MCF 10A (cell line): ENCODE results near the gene NUDT22. TPM values are rescaled to one million over a fixed set of nuclear protein-coding genes. Genes with fewer than 3 reads are reported as not detected.
A peak's percentile ranks its signal among the peaks of the same experiment; 100 is the strongest.

ENCODE experiments used
- BruUV-seq: library from RNA; stranded (reverse); fragments of 400-500 nt; replicated peaks from 2 replicates; lab custom pipeline; 2021; lab: Mats Ljungman, UMichigan
- CTCF ChIA-PET: fragments of 300-600 bp; sonication (Branson Sonifier 250); formaldehyde crosslinking; extraction: SDS; loops from one replicate; lab custom pipeline; 2021; ENCODE audit warnings: antibody characterized with exemption, inconsistent platforms; lab: Yijun Ruan, JAX
- POLR2A ChIA-PET: fragments of 300-600, 350-650 bp; sonication (Branson Sonifier 250); formaldehyde crosslinking; extraction: SDS; loops from one replicate; lab custom pipeline; 2020; ENCODE audit warnings: antibody characterized with exemption, inconsistent platforms; lab: Yijun Ruan, JAX
- DNase-seq: peaks from one replicate; pipeline ENCODE4 v3.0.0-alpha.2; 2018; ENCODE audit not compliant: unreplicated experiment
- H3K27ac Mint-ChIP-seq: one replicate; pipeline ENCODE4 v1.8.0; 2022; ENCODE audit warnings: mild to moderate bottlenecking, low read depth, mixed read lengths; ENCODE audit not compliant: unreplicated experiment
- H3K27me3 Mint-ChIP-seq: one replicate; pipeline ENCODE4 v1.8.0; 2022; ENCODE audit warnings: mixed read lengths; ENCODE audit not compliant: insufficient read depth, unreplicated experiment
- H3K36me3 Mint-ChIP-seq: one replicate; pipeline ENCODE4 v1.8.0; 2022; ENCODE audit warnings: mild to moderate bottlenecking, moderate library complexity, mixed read lengths; ENCODE audit not compliant: insufficient read depth, unreplicated experiment
- H3K4me1 Mint-ChIP-seq: one replicate; pipeline ENCODE4 v1.8.0; 2022; ENCODE audit warnings: mixed read lengths; ENCODE audit not compliant: insufficient read depth, unreplicated experiment
- H3K4me3 Mint-ChIP-seq: one replicate; pipeline ENCODE4 v1.8.0; 2022; ENCODE audit warnings: mild to moderate bottlenecking, moderate library complexity, mixed read lengths; ENCODE audit not compliant: unreplicated experiment
- H3K9me3 Mint-ChIP-seq: one replicate; pipeline ENCODE4 v1.8.0; 2022; ENCODE audit warnings: mixed read lengths; ENCODE audit not compliant: unreplicated experiment
- intact Hi-C: fragments of 100-400 bp; cut with micrococcal nuclease; formaldehyde crosslinking; loops from 2 replicates; pipeline ENCODE4 v1.14.1; 2022
- total RNA-seq: library from RNA; stranded (reverse); gene quantifications from 2 replicates; pipeline ENCODE4 v1.2.3, GENCODE V29; 2022
- TF ChIP-seq, protein P1 (sequence below): fragments of 200-600 bp; IDR thresholded peaks from one replicate; pipeline ENCODE4 v1.8.0; 2022; ENCODE audit warnings: antibody characterized with exemption, mild to moderate bottlenecking; ENCODE audit not compliant: unreplicated experiment

NUDT22 gene
- total RNA-seq, 1 experiment from 2014 or later = 51.0 TPM

DNA sequence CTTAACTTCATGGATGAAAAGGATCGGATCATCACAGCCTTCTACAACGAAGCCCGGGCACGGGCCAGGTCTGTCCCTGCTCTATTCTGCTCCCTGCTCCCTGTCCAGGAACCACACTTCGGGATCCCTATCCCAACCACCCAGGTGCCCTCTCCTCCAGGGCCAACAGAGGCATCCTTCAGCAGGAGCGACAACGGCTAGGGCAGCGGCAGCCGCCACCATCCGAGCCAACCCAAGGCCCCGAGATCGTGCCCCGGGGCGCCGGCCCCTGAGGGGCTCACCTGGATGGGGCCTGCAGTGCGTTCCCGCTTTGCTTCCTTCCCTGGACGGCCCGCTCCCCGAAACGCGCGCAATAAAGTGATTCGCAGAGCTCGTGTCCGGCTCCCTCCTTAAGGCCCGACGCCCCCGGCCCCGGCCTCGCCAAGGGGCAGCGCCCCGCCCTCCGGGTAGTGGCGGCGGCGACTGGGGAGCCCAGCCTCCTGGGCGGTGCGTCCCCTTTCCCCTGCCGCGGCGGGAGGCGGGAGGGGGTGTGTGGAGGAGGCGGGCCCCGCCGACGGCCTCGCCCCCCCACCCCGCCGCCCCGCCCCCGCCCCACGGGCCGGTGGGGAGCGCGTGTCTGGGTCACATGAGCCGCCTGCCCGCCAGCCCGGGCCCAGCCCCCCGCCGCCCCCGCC is 8.0 kb downstream of the NUDT22 start, which contains the start of gene VEGFB:
Gene VEGFB (plus strand): TSS at position 672 of the 674 bp plus-strand sequence. CDS start 250 bp downstream, outside the sequence.
- peaks cover 25% of the 10 kb centered on the region for H3K36me3 Mint-ChIP-seq
- peak within 1 kb of the TSS; percentile 73 for H3K4me3 Mint-ChIP-seq
- H3K27me3 Mint-ChIP-seq = no peaks in the 10 kb centered on the region
- ChIA-PET CTCF (interaction anchor here (0.8 to 1.7 kb wide), 2 partner anchors 36 to 70 kb away, joined by 3 to 7 read pairs; no protein-coding TSS in a partner anchor), POLR2A (interaction anchor here (11.9 kb wide), 1 partner anchor 10 kb away, joined by 122 read pairs; the partner anchor contains the start of genes FKBP2 and PPP1R14B)
- no peaks in the 10 kb centered on the region for H3K9me3 Mint-ChIP-seq
- TF ChIP-seq, protein P1, sequence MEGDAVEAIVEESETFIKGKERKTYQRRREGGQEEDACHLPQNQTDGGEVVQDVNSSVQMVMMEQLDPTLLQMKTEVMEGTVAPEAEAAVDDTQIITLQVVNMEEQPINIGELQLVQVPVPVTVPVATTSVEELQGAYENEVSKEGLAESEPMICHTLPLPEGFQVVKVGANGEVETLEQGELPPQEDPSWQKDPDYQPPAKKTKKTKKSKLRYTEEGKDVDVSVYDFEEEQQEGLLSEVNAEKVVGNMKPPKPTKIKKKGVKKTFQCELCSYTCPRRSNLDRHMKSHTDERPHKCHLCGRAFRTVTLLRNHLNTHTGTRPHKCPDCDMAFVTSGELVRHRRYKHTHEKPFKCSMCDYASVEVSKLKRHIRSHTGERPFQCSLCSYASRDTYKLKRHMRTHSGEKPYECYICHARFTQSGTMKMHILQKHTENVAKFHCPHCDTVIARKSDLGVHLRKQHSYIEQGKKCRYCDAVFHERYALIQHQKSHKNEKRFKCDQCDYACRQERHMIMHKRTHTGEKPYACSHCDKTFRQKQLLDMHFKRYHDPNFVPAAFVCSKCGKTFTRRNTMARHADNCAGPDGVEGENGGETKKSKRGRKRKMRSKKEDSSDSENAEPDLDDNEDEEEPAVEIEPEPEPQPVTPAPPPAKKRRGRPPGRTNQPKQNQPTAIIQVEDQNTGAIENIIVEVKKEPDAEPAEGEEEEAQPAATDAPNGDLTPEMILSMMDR = no peak
- peaks cover 17% of the 10 kb centered on the region for H3K4me1 Mint-ChIP-seq
- BruUV-seq = no TSS peak
- intact Hi-C loops = no loop called here
- peak within 1 kb of the TSS; percentile 19 for H3K27ac Mint-ChIP-seq
- DNase-seq = peak; percentile 58

DNA sequence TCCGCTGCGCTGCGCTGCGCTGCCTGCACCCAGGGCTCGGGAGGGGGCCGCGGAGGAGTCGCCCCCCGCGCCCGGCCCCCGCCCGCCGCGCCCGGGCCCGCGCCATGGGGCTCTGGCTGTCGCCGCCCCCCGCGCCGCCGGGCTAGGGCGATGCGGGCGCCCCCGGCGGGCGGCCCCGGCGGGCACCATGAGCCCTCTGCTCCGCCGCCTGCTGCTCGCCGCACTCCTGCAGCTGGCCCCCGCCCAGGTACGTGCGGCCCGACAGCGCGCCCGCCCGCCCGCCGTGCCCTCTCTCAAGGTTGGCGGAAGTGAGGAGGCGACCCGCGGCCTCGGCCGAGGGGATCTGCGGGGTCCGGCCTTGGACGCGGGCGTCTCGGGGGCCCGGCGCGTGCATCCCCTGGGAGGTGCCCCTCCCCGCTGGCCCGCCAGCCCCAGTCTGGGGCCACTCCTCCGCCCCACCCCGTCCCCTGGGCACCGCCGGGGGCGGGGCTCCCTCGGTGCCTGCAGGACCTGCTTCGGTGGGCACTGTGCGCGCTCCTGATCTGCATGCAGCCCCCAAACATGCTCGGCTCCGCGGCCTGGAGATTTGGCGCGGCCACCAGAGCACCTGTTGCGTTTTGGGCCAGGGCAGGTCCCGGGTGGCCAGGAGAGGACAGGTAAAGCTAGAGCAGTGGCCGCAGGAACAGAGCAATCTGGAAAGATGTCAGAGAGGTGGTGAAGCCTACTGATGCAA is 8.7 kb downstream of the NUDT22 start:
- BruUV-seq = no TSS peak
- intact Hi-C loops = no loop called here
- peaks cover 29% of the 10 kb centered on the region for H3K36me3 Mint-ChIP-seq
- TF ChIP-seq, protein P1 = no peak
- no peaks in the 10 kb centered on the region for H3K27me3 Mint-ChIP-seq
- H3K9me3 Mint-ChIP-seq = no peaks in the 10 kb centered on the region
- POLR2A ChIA-PET = interaction anchor here (0.5 to 11.9 kb wide), 8 partner anchors 9 to 553 kb away, joined by 3 to 122 read pairs (median 4); partner anchors contain the start of genes BAD, FKBP2, NUDT22 and PPP1R14B
- no peak overlapping the region for H3K27ac Mint-ChIP-seq
- peaks cover 19% of the 10 kb centered on the region for H3K4me1 Mint-ChIP-seq
- DNase-seq = peak; percentile 34
- H3K4me3 Mint-ChIP-seq = peak overlapping the region; percentile 73
- CTCF ChIA-PET = interaction anchor here (0.9 to 1.1 kb wide), 3 partner anchors 11 to 97 kb away, joined by 3 to 5 read pairs (median 3); partner anchors contain the start of gene TRMT112

DNA sequence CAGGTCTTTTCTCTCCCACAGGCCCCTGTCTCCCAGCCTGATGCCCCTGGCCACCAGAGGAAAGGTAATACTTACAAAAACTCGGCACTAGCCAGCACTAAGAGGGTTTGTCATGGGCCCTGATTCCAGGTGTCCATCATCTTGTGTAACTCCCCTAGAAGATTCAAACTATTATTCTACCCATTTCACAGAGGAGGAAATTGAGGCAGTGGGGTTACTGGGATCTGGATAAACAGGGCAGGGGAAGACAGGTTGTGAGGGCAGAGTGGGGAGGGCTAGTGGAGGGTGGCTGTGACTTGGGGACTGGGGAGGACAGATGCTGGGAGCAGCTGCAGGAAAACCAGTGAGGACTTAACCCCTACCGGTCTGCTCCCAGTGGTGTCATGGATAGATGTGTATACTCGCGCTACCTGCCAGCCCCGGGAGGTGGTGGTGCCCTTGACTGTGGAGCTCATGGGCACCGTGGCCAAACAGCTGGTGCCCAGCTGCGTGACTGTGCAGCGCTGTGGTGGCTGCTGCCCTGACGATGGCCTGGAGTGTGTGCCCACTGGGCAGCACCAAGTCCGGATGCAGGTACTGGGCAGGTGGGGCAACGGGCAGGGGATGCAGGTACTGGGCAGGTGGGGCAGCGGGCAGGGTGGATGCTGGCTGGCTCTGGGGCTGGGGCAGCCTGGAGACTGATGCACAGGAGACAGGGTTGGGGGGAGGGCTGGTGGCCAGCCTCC is 9.5 kb downstream of the NUDT22 start:
- ChIA-PET POLR2A (interaction anchor here (0.6 to 1.7 kb wide), 7 partner anchors 9 to 554 kb away, joined by 3 to 5 read pairs (median 4); partner anchors contain the start of genes NUDT22, RTN3 and TRPT1), CTCF (interaction anchor here (0.5 to 1.6 kb wide), 6 partner anchors 10 to 108 kb away, joined by 3 to 5 read pairs (median 3); partner anchors contain the start of gene TRMT112)
- TF ChIP-seq, protein P1 = no peak
- no peak for DNase-seq
- no peaks in the 10 kb centered on the region for H3K9me3 Mint-ChIP-seq
- no peaks in the 10 kb centered on the region for H3K27me3 Mint-ChIP-seq
- H3K4me1 Mint-ChIP-seq = peaks cover 26% of the 10 kb centered on the region
- no TSS peak for BruUV-seq
- no peak overlapping the region for H3K27ac Mint-ChIP-seq
- peaks cover 35% of the 10 kb centered on the region for H3K36me3 Mint-ChIP-seq
- H3K4me3 Mint-ChIP-seq = peak overlapping the region; percentile 73
- intact Hi-C loops = no loop called here
